SK-N-SH (cell line): Measurements from ENCODE around the gene VMP1. TPM values are rescaled to one million over a fixed set of nuclear protein-coding genes. Genes with fewer than 3 reads are reported as not detected.
A peak's percentile ranks its signal among the peaks of the same experiment; 100 is the strongest.

Source experiments
- CTCF ChIA-PET: fragments of 300-600, 350-600 bp; formaldehyde crosslinking; extraction: SDS; loops from one replicate; lab custom pipeline; 2021; lab: Yijun Ruan, JAX
- POLR2A ChIA-PET: fragments of 350-600 bp; sonication (Branson Sonifier 250); formaldehyde crosslinking; extraction: SDS; loops from one replicate; lab custom pipeline; 2020; ENCODE audit warnings: antibody characterized with exemption, inconsistent platforms; lab: Yijun Ruan, JAX
- DNase-seq: peaks from one replicate; pipeline ENCODE4 v3.0.0; 2012
- H2AFZ ChIP-seq: fragments of 200-600 bp; sonication (generic); 2 replicates; pipeline ENCODE4 v1.8.1; 2016; ENCODE audit warnings: antibody characterized with exemption, mild to moderate bottlenecking, low read depth
- H3F3A ChIP-seq: fragments of 200-600 bp; sonication (generic); replicated peaks from 2 replicates; pipeline ENCODE3; 2016; ENCODE audit warnings: antibody characterized with exemption, mild to moderate bottlenecking; ENCODE audit not compliant: insufficient read depth
- H3K27ac ChIP-seq, 2 experiments: fragments of 200-500 bp in 1 of 2; fragments of 200-600 bp in 1 of 2; sonication (Bioruptor generic) in 1 of 2; sonication (generic), shearing (Covaris generic) in 1 of 2; 2 replicates each; pipeline versions ENCODE4 v1.5.1 to v1.6.1; 2014 to 2016; ENCODE audit warnings: low read depth in 2 of 2, inconsistent platforms in 1 of 2, low read length in 1 of 2, mild to moderate bottlenecking in 1 of 2, mixed read lengths in 1 of 2
- H3K27me3 ChIP-seq: fragments of 200-600 bp; sonication (generic), shearing (Covaris generic); 2 replicates; pipeline ENCODE4 v1.6.1; 2016; ENCODE audit warnings: mixed run types; ENCODE audit not compliant: insufficient read depth
- H3K36me3 ChIP-seq, 2 experiments: fragments of 200-500 bp in 1 of 2; fragments of 200-600 bp in 1 of 2; sonication (Bioruptor generic) in 1 of 2; sonication (generic) in 1 of 2; replicated peaks in 1 of 2; 2 replicates each; pipeline versions ENCODE3 to v1.5.1; 2014 to 2016; ENCODE audit warnings: low read length in 1 of 2, mild to moderate bottlenecking in 1 of 2; ENCODE audit not compliant: insufficient read depth in 2 of 2, control insufficient read depth in 1 of 2
- H3K4me1 ChIP-seq, 2 experiments: fragments of 200-500 bp in 1 of 2; fragments of 200-600 bp in 1 of 2; sonication (Bioruptor generic) in 1 of 2; sonication (generic), shearing (Covaris generic) in 1 of 2; 2 replicates each; pipeline versions ENCODE4 v1.5.1 to v1.6.1; 2014 to 2016; ENCODE audit warnings: low read depth in 1 of 2, low read length in 1 of 2, mixed run types in 1 of 2; ENCODE audit not compliant: insufficient read depth in 2 of 2, control insufficient read depth in 1 of 2
- H3K4me2 ChIP-seq: fragments of 200-600 bp; sonication (generic), shearing (Covaris generic); 2 replicates; pipeline ENCODE4 v1.6.1; 2017; ENCODE audit warnings: mixed run types
- H3K4me3 ChIP-seq, 2 experiments: fragments of 200-500 bp in 1 of 2; fragments of 200-600 bp in 1 of 2; sonication (Bioruptor generic) in 1 of 2; sonication (generic), shearing (Covaris generic) in 1 of 2; 2 replicates each; pipeline versions ENCODE4 v1.5.1 to v1.8.1; 2014 to 2016; ENCODE audit warnings: low read depth in 2 of 2, inconsistent platforms in 1 of 2, low read length in 1 of 2, mild to moderate bottlenecking in 1 of 2, mixed read lengths in 1 of 2, moderate library complexity in 1 of 2
- H3K79me2 ChIP-seq: fragments of 200-600 bp; sonication (generic); 2 replicates; pipeline ENCODE4 v1.8.1; 2017; ENCODE audit warnings: mild to moderate bottlenecking; ENCODE audit not compliant: insufficient read depth
- H3K9ac ChIP-seq: fragments of 200-600 bp; sonication (generic); 2 replicates; pipeline ENCODE4 v1.6.1; 2017; ENCODE audit warnings: mixed run types
- H3K9me2 ChIP-seq: fragments of 200-600 bp; sonication (generic); 2 replicates; pipeline ENCODE4 v1.6.1; 2017; ENCODE audit warnings: mixed run types
- H3K9me3 ChIP-seq: fragments of 200-600 bp; sonication (generic); 2 replicates; pipeline ENCODE4 v1.6.1; 2017; ENCODE audit warnings: mixed run types, mild to moderate bottlenecking, moderate library complexity
- H4K20me1 ChIP-seq: fragments of 200-600 bp; sonication (generic); 2 replicates; pipeline ENCODE4 v1.6.1; 2017; ENCODE audit warnings: mild to moderate bottlenecking, mixed run types; ENCODE audit not compliant: insufficient read depth
- CHD2 ChIP-seq: fragments of 150-350 bp; IDR thresholded peaks from 2 replicates; pipeline ENCODE4 v1.6.1; 2018; ENCODE audit warnings: low read length; ENCODE audit not compliant: partially characterized antibody
- ELF1 ChIP-seq: IDR thresholded peaks from 2 replicates; pipeline ENCODE4 v1.4.0; 2012
- EP300 ChIP-seq, 2 experiments: IDR thresholded peaks; 2 replicates each; pipeline versions ENCODE4 v1.4.0 to v1.6.1; 2012; ENCODE audit warnings: borderline replicate concordance in 1 of 2, low read depth in 1 of 2, low read length in 1 of 2
- EZH2phosphoT487 ChIP-seq: fragments of 200-600 bp; sonication (generic); IDR thresholded peaks from 2 replicates; pipeline ENCODE4 v1.6.1; 2017; ENCODE audit warnings: low read depth, mixed run types, mild to moderate bottlenecking, antibody characterized with exemption, moderate library complexity, borderline replicate concordance
- FOSL2 ChIP-seq: IDR thresholded peaks from 2 replicates; pipeline ENCODE4 v1.4.0; 2012; ENCODE audit warnings: low read depth, mild to moderate bottlenecking, moderate library complexity, borderline replicate concordance
- FOXJ3 ChIP-seq: sonication (generic); formaldehyde crosslinking; IDR thresholded peaks from 2 replicates; pipeline ENCODE4 v1.5.1; 2020; ENCODE audit warnings: mild to moderate bottlenecking, missing genetic modification reagents
- GATA2 ChIP-seq: sonication (generic); formaldehyde crosslinking; IDR thresholded peaks from 2 replicates; pipeline ENCODE4 v1.5.0; 2020; ENCODE audit warnings: mild to moderate bottlenecking, missing genetic modification reagents
- MAX ChIP-seq: IDR thresholded peaks from 2 replicates; pipeline ENCODE4 v1.4.0; 2012; ENCODE audit warnings: low read depth
- MEF2A ChIP-seq: IDR thresholded peaks from 2 replicates; pipeline ENCODE4 v1.4.0; 2012; ENCODE audit warnings: low read depth, borderline replicate concordance
- MXI1 ChIP-seq: IDR thresholded peaks from 2 replicates; pipeline ENCODE4 v1.6.1; 2012; ENCODE audit warnings: mild to moderate bottlenecking, low read depth, low read length, improper control_type of control experiment
- NFIC ChIP-seq: IDR thresholded peaks from 2 replicates; pipeline ENCODE4 v1.4.0; 2012; ENCODE audit warnings: borderline replicate concordance
- NRF1 ChIP-seq: IDR thresholded peaks from 2 replicates; pipeline ENCODE4 v1.6.1; 2012; ENCODE audit warnings: low read depth, mild to moderate bottlenecking, low read length
- POLR2AphosphoS5 ChIP-seq: IDR thresholded peaks from 2 replicates; pipeline ENCODE4 v1.6.1; 2012; ENCODE audit warnings: low read depth, low read length
- RFX5 ChIP-seq: IDR thresholded peaks from 2 replicates; pipeline ENCODE4 v1.6.1; 2012; ENCODE audit warnings: mild to moderate bottlenecking, improper control_type of control experiment, low read length
- RXRA ChIP-seq: IDR thresholded peaks from 2 replicates; pipeline ENCODE4 v1.4.0; 2012; ENCODE audit warnings: low read depth, mild to moderate bottlenecking, borderline replicate concordance
- SIN3A ChIP-seq: IDR thresholded peaks from 2 replicates; pipeline ENCODE4 v1.6.1; 2012; ENCODE audit warnings: low read depth, mild to moderate bottlenecking, low read length, moderate library complexity, borderline replicate concordance
- SMC3 ChIP-seq: IDR thresholded peaks from 2 replicates; pipeline ENCODE4 v1.6.1; 2012; ENCODE audit warnings: low read depth, low read length, improper control_type of control experiment
- TCF12 ChIP-seq: IDR thresholded peaks from 2 replicates; pipeline ENCODE4 v1.4.0; 2012
- TEAD4 ChIP-seq: IDR thresholded peaks from 2 replicates; pipeline ENCODE4 v1.4.0; 2012; ENCODE audit warnings: mild to moderate bottlenecking, borderline replicate concordance; ENCODE audit not compliant: insufficient read depth
- WGBS: methylation state at CpG from one replicate; pipeline ENCODE4 v1.1.6; 2017; ENCODE audit warnings: low lambda C conversion rate; 5-methylcytosine and 5-hydroxymethylcytosine counted together
- polyA plus RNA-seq, 3 experiments: library from polyadenylated mRNA; depleted of rRNA; stranded (reverse); fragments of >200 nt; gene quantifications; 2 replicates each; pipeline ENCODE4 v1.2.3, GENCODE V29; 2012
- TF ChIP-seq, protein P1 (sequence below): IDR thresholded peaks from 2 replicates; pipeline ENCODE4; 2012
- TF ChIP-seq, protein P2 (sequence below): IDR thresholded peaks from 2 replicates; pipeline ENCODE4 v1.4.0; 2012; ENCODE audit warnings: low read depth, borderline replicate concordance
- TF ChIP-seq, protein P3 (sequence below): fragments of 150-350 bp; IDR thresholded peaks from 2 replicates; pipeline ENCODE4 v1.6.1; 2017; ENCODE audit warnings: antibody characterized with exemption, low read length, low read depth, borderline replicate concordance

VMP1 gene
- polyA plus RNA-seq, 1 of the 3 experiments (the other 2 are of a cell fraction) = 169 TPM

- Histone ChIP-seq H3K9ac (peak overlapping the region; percentile 10; the same call in 1 of the 2 replicates), H2AFZ (no peak overlapping the region), H3K79me2 (peaks cover 86% of the 10 kb centered on the region), H3F3A (peaks cover 46% of the 10 kb centered on the region), H3K27me3 (no peaks in the 10 kb centered on the region), H3K4me3 (no peak overlapping the region), H3K27ac (peak overlapping the region; percentile 26 to 100; a peak in 3 of 4 replicates), H4K20me1 (no peaks in the 10 kb centered on the region), H3K9me3 (no peaks in the 10 kb centered on the region), H3K9me2 (no peaks in the 10 kb centered on the region), H3K36me3 (peaks cover 0 to 4% of the 10 kb centered on the region in 2 experiments), H3K4me1 (peaks cover 11 to 55% of the 10 kb centered on the region in 2 experiments), H3K4me2 (peak overlapping the region; percentile 13; the same call in 1 of the 2 replicates)
- no peak for DNase-seq
- POLR2A ChIA-PET = no interaction called here
- TF ChIP-seq, protein P1, sequence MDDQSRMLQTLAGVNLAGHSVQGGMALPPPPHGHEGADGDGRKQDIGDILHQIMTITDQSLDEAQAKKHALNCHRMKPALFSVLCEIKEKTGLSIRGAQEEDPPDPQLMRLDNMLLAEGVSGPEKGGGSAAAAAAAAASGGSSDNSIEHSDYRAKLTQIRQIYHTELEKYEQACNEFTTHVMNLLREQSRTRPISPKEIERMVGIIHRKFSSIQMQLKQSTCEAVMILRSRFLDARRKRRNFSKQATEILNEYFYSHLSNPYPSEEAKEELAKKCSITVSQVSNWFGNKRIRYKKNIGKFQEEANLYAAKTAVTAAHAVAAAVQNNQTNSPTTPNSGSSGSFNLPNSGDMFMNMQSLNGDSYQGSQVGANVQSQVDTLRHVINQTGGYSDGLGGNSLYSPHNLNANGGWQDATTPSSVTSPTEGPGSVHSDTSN = peak; percentile 61
- peak; percentile 51 for TF ChIP-seq TCF12
- peak; percentile 42; the same call in 1 of the 2 replicates for TF ChIP-seq MEF2A
- peak; percentile 37 to 58; a peak in 2 of 4 replicates for TF ChIP-seq EP300 (IDR thresholded peaks at IDR 0.05; ENCODE audit: borderline replicate concordance in 1 of 2, low read depth in 1 of 2, low read length in 1 of 2)
- TF ChIP-seq, protein P2, sequence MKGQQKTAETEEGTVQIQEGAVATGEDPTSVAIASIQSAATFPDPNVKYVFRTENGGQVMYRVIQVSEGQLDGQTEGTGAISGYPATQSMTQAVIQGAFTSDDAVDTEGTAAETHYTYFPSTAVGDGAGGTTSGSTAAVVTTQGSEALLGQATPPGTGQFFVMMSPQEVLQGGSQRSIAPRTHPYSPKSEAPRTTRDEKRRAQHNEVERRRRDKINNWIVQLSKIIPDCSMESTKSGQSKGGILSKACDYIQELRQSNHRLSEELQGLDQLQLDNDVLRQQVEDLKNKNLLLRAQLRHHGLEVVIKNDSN = no peak
- TF ChIP-seq TEAD4 = peak; percentile 49; the same call in 1 of the 2 replicates
- CTCF ChIA-PET = interaction anchor here (1.3 to 5.9 kb wide), 4 partner anchors 14 to 81 kb away, joined by 3 to 25 read pairs (median 9); no protein-coding TSS in a partner anchor
- 48% methylated on average over 4 of the region's 4 CpGs for WGBS
These were observed 125.5 kb downstream of the VMP1 start for GRCh38 chr17:59832883-59833379.

DNA sequence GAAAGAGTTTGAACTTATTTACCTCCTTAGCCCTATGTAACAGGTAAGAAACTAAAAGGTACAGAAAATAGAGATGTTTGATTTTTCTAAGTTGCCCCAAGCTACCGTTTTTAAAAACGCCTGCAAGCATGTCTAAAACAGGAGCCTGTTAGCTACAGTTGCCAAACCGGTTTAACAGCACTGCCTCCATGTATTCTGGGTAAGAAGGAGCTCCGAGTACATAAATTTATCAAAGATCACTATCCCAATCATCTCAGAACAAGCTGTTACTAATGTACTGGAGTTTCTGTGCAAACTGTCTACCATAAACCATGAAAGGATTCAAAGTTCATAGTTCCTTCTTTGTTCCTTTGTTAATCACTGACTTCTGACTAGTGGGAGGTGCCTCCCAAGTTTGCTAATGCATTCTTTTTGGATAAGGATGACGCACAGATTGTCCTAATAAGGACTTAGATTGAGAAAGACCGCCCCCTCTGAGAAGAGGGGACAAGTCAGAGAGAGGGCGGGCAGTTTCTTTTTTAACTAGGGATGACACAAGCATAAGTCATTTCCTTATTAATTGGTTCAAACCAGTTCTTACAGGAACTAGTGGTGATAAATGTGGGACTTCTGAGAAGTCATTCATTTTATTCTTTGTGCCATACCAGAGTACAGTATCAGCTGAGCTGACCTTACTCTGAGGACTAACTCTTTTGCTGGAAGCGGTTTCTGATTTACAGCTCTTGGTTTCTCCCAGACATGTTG, 130.0 kb downstream of the VMP1 start:
- ChIA-PET POLR2A (no interaction called here), CTCF (interaction anchor here (1.0 to 2.3 kb wide), 3 partner anchors 22 to 84 kb away, joined by 4 to 14 read pairs (median 8); no protein-coding TSS in a partner anchor)
- DNase-seq = no peak
- peak overlapping the region; percentile 53 to 93 for H3K4me3 ChIP-seq
- no peaks in the 10 kb centered on the region for H3K9me3 ChIP-seq
- H3K9me2 ChIP-seq = no peaks in the 10 kb centered on the region
- peaks cover 42% of the 10 kb centered on the region for H4K20me1 ChIP-seq
- peaks cover 60% of the 10 kb centered on the region for H3F3A ChIP-seq
- peak overlapping the region; percentile 95 to 100 for H3K27ac ChIP-seq
- H3K79me2 ChIP-seq = peaks cover 91% of the 10 kb centered on the region
- peaks cover 27 to 45% of the 10 kb centered on the region in 2 experiments for H3K36me3 ChIP-seq
- peak overlapping the region; percentile 100 for H3K9ac ChIP-seq
- no peaks in the 10 kb centered on the region for H3K27me3 ChIP-seq
- H2AFZ ChIP-seq = no peak overlapping the region
- H3K4me2 ChIP-seq = peak overlapping the region; percentile 71
- peaks cover 0 to 17% of the 10 kb centered on the region in 2 experiments; a peak in 2 of 4 replicates for H3K4me1 ChIP-seq
- WGBS = 3% methylated on average over 8 of the region's 8 CpGs
- TF ChIP-seq SIN3A (peak; percentile 100), NFIC (peak; percentile 66; the same call in 1 of the 2 replicates), EP300 (IDR thresholded peaks at IDR 0.05; ENCODE audit: borderline replicate concordance in 1 of 2, low read depth in 1 of 2, low read length in 1 of 2) (peak in 1 of 2 experiments; percentile 97; a peak in 2 of 4 replicates), MXI1 (no peak), RXRA (peak; percentile 98), SMC3 (peak; percentile 3; the same call in 1 of the 2 replicates), FOSL2 (peak; percentile 95), RFX5 (no peak), POLR2AphosphoS5 (peak; percentile 100), MAX (0 out of 2 replicates have a peak, but pooled peaks have one; percentile 8), ELF1 (peak; percentile 74; the same call in 1 of the 2 replicates), MEF2A (peak; percentile 92), FOXJ3 (CRISPR knock-in tag) (no peak), NRF1 (no peak), EZH2phosphoT487 (no peak), GATA2 (no peak), CHD2 (no peak)
- TF ChIP-seq, protein P2 = no peak
- TF ChIP-seq, protein P3, sequence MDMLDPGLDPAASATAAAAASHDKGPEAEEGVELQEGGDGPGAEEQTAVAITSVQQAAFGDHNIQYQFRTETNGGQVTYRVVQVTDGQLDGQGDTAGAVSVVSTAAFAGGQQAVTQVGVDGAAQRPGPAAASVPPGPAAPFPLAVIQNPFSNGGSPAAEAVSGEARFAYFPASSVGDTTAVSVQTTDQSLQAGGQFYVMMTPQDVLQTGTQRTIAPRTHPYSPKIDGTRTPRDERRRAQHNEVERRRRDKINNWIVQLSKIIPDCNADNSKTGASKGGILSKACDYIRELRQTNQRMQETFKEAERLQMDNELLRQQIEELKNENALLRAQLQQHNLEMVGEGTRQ = no peak
